Renal cortex interstitium (tissue), 11 donors: ENCODE measurements around the gene SLC41A3. TPM values are rescaled to one million over a fixed set of nuclear protein-coding genes. Genes with fewer than 3 reads are reported as not detected.

Experiments
- DNase-seq, 11 donors: peaks; one replicate each; pipeline ENCODE4 v3.0.0-alpha.2; 2013; ENCODE audit warnings: low read depth in 9 of 11, low spot score in 4 of 11; ENCODE audit errors: extremely low read depth in 1 of 11
- polyA plus RNA-seq, 3 donors: library from polyadenylated mRNA; unstranded; fragments of 120-200 nt; gene quantifications; one replicate each; pipeline ENCODE4 v1.2.1, GENCODE V29; 2013; ENCODE audit not compliant: insufficient read length in 3 of 3

The SLC41A3 gene
- polyA plus RNA-seq, 3 donors: 72.5 to 78.3 (median 74.3) TPM

DNA sequence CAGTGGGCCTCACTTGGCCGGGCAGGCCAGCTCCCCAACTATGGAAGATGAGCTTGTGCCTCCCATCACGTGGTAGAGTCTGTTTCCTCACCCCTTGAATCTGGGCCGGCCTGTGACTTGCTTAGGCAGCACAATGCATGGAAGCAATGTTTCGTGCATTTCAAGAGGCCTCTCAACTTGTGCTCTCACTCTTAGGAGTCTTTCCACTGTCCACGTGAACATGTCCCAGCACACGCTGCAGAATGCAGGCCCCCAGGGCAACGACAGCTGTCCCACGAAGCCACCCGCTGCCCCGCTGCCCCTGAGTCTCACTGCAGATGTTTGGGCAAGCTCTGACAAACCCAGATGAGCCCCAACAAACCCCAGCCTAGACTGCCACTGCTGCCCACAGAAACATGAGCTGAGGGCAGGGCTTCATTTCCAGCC, 27.2 kb upstream of the SLC41A3 start:
- no peak for DNase-seq

DNA sequence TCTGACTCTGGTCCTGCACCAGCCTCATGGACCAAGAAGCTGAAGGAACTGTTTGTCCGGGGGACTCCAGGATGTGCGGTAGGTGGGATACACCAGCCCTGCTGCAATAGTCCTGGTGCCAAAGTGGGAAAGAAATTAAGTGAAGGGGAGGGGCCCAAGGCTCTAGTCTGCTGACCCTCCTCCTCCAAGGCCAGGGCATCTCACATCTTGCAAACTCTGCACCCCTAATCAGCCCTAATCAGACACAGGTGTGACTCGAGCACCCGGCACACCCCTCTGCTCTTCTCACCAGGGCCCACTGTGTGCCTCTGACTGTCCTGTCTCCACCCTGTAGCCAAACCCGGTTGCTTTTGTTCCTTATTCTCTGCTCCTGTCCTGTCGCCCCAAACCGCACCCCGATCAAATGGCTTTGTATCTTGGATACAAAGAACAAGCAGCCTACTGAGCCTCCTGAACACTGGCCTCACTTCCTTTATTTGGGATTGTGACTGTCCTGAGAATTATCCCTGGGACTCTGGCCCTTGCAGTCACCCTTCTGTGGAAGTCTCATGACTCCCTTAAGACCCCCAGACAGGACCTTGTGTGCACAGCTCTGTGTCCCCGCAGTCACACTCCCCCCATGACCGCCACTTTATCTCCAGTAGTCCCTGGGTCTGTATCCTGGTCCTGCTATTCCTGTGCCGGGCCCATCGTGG, 26.7 kb upstream of the SLC41A3 start:
- DNase-seq: no peak

DNA sequence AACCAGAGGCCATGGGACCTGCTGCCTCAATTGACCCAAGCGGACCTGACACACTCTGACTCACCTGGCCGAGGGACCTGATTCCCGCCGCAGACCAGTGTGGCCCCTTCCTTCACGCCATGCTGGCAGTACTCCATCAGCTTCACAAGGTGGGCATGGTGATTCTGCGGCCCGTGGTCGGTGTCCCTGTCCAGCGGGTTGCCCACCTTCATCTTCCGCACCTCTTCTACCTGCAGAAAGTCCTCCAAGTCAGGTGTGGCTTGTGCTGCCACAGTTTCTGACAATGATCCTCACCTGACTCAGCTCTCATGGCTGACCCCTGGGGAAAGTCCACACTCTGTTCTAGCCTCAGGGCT, 25.9 kb upstream of the SLC41A3 start:
- DNase-seq: no peak

DNA sequence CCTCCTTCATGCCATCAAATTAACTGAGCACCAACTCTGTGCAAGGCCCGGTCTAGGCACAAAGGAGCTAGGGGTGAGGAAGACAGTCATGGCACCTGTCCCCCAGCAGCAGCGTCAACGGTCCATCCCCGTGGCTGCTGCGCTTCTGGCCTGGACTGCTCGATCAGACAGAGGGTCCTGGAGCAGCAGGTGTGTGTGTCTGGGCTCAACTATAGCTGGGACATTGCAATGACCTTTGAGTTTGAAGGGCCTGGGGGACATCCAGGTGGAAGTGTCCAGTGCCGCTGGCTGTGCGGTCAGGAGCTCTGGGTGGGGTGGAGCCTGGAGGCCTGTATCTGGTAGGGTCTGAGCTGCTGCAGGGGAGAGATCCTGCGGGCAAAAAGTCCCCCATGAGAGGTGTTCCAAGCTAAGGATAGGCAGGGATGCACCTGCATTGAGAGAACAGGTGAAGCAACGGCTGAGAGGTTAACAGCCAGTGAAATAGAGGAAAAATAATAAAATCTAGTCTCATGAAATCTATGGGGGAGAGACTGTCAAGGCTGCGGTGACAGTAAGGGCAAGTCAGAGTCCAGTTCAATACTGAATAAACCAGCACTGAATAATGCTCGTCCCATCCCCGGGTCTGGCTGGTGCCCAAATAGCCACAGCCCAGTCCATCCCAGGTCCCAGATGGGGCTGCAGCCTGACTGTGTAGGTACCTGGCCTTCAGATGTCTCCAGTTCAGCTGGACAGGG, 25.4 kb upstream of the SLC41A3 start:
- DNase-seq: no peak

DNA sequence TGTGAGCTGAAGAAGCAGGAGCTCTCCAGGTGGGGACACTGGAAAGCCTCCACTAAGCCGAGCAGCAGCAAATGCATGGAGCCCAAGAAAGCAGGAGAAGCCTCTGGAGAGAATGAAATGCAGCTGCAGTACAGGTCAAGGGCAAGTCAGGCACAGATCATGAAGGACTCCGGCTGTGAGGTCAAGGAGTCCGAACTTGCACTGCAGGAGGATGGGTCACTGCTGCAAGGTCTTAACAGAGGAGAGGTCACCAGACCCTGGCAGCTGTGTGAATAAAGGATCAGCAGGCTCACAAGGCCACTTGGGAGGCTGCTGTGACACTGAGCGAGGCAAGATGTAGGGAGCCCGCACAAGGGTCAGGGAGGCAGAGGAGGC, 24.7 kb upstream of the SLC41A3 start:
- DNase-seq: no peak

DNA sequence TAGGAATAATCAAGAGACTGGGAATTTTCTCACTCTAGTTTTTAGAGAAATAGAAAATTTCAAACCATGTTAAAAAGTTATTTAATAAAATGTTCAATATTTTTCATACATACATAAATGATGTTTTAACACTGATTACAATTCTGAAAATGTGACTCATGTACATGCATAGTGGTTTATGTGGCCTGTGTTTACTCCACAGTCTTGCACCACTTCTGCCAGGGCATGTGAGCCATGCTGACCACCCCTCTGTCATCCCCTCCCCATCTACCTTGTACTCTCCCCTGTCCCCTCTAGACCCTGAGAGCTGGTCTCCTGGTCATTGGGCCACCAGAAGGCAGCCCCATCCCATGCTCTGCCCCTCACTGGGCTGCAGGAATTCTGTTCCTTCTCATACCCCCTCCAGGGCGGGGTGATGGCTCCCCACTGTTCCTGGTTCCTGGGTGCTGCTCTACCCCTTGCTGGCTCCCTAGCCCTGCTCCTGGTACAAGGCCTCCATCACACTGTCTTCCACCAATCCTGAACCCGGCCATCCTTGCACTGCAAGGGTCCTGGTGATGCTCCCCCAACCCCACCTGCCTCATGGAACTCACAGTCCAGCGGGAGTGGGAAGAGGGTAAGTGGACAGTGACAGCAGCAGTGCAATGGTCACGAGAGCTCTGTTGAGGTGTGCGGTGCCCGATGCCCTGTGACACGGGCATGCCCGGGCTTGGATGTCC, 24.2 kb upstream of the SLC41A3 start:
- DNase-seq: no peak

DNA sequence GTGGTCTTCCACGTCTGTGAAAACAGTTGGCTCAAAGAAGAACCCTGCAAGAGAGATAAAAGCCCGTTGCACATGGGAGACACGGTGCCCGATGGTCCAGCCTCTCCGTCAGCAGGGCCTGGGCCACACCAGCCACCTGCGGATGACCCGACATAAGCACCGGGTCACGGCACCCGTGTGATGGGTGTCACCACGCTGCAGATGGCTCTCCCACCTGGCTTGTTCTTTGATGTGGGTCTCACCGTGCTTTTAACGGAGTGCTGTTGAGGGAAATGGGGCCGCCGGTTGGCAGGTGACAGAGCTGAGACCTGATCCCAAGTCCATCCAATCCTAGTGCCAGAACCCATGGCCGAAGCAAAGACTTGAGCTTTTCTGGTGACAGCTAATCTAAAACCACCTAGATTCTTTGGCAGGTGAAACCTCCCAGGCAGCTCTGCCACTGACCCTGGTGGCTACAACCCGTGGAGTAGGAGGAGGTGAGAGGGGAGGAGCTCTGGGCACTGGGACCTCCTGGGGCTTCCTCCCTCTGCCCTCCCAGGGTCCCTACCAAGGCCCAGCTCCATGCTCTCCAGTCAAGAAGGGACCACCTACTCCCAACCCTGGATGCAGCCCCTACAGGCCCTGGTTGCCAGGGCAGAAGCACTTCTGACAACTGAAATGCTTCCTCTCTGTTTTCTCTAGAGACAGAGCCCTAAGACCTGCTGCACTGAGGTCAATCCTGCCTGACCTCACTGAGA, 23.4 kb upstream of the SLC41A3 start:
- DNase-seq: no peak

DNA sequence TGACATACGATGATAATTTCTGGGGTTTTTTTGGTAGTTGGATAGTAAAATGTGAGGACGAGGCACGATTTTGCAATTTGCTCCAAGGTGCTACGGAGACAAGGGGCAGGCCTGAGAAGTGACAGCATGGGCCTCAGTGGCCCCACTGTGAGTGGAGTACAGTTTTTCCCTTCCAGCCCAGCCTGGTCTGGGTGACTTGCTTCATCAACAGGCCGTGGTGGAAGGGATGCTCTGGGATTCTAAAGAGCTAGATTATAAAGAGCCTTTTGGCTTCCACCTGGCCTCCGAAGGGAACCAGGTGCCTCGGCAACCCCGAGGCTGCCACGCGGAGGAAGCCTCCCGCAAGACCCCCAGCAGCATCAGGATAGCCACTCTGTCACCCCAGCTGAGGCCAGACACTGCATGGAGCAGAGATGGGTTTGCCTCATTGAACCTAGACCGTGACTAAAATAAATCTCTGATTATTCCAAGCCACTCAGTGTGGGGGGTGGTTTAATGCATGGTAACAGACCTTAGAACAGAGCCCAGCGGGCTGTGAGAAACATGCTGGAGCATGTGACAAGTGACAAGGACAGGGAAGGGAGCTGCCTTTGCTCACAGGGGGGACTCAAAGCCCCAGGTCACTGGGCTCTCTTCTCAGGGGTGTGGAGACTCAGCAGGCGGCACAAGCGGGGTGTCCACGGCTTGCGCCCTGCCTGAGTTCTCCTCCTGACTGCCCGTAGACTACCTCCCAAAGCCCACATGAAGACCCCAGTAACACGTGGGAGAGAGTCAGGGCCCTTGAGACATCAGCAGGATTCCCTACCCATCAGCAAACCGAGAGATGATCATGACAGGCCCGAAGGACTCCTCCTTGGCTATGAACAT, 22.6 kb upstream of the SLC41A3 start:
- no peak for DNase-seq

DNA sequence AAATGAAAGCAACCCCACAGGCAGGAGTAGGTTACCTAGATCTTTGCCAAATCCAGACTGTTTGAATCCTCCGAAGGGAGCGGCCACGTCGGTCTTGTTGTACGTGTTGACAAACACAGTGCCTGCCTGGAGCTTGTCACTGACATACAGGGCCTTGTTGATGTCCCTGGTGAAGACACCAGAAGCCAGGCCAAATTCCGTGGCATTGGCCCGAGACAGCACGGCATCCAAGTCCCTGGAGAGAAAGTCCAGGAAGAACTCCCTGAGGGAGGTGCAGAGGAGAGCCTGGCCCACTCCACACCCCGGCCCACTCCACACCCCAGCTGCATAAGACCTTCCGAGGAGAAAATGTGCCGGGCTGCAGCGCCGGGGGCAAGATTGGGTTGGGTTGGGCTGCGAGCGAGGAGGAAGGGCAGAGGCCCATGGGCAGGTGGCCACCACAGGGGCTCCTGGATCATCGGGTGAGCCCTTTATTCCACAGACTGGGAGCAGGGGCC, 21.8 kb upstream of the SLC41A3 start:
- DNase-seq: no peak

DNA sequence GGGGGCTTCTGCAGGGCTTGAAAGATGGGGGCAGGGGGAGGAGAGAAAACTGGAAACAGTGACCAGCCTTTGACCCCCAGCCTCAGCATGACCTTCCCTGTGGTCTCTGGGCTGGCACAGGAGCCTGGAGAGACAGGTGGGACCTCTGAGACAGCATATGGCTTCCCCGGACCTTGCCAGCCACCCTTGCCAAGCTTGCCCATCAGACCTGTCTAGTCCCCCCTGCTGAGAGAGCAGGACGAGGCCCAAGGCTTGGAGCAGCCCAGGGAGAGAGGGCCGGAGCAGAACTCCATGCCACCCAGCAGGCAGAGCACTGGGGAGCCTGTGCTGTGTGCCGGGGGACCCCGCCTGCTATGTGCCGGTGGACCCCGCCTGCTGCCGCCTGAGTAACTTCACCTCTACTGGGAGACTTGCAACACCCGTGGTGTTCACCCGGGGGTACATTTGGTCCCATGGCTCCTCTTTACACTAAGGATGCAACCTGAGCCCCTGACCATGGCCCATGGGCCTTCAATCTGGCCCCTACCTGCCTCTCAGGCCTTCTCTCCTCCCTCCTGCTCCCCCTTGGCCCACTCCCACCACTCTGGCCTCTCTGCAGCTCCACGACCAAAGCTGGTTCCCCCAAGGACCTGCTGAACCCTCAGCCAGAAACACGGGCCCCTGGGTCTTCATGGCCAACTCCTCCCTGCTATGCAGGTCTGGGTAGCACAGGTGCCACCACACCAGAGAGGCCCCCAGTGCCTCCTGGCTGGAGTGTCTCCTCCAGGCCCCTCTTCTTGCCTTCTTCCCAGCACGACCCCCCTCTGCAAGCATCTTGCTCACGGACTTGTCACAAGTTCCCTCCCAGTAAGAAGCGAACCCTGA, 21.1 kb upstream of the SLC41A3 start:
- DNase-seq: no peak

DNA sequence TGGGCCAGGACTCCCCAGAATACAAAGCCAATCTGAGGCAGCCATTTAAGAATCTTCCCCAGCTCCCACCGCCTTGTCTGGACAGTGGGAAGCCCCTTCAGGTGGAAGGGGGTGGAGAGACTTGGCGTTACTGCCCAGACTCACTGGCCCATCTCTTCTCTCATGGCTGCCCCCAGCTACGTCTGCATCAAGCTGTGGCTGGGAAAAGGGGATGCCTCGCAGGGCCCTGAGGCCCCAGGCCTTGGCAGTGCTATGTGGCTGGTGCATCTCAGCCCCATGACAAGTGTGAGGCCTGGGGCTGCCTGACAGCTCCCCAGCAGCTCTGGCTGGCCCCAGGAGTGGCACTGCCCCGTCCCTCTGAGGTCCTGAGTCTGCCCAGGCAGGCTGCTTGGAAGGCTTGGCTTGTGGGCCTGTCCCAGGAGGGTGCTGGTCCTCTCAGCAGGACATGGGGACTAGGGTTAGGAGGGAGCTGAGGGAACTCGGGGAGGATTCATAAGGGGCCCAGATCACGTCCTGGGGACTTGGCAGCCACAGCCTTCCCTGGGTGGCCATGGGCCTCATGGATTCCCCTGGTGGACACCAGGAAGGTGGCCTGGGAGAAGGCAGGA, 20.2 kb upstream of the SLC41A3 start:
- DNase-seq: no peak

DNA sequence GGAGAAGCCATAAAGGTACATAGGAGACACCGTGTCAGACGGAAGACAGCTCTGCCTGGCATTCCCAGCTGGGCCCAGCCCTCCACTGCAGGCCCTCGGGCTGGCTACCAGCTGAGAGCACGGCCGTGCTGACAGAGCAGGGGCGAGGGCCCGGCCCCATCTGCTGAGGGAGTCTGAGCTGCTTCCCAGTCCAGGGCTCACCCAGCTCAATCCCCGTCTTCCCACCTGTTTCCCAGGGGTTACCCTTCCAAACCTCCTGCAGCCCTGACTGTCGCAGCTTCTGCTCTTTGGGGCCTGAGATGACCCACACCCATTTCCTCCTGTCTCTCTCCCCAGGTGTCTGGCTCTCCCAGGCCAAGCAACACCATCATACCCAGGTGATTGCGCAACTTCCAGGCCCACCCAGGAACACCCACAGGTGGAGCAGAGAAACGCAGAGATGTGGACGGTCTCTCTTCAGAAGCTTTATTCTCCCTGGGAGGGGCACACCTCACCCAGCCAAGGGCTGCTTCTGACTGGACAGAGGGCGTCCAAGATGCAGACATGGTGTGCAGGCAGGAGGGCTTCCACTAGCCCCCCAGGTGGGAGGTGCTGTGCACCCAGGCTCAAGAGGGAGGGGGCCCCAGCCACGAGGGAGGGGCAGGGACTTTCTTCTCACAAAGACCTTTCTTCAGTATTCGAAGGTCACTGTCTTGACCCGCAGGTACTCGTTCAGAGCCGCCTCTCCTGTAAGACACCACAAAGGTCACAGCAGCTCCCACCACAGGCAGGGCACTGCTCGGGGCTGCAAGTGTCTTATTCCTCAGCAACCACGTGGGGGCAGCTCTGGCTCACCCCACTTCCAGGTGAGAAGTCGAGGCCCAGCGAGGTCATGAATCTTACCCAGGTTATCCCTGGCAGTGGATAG, 19.4 kb upstream of the SLC41A3 start:
- no peak for DNase-seq

DNA sequence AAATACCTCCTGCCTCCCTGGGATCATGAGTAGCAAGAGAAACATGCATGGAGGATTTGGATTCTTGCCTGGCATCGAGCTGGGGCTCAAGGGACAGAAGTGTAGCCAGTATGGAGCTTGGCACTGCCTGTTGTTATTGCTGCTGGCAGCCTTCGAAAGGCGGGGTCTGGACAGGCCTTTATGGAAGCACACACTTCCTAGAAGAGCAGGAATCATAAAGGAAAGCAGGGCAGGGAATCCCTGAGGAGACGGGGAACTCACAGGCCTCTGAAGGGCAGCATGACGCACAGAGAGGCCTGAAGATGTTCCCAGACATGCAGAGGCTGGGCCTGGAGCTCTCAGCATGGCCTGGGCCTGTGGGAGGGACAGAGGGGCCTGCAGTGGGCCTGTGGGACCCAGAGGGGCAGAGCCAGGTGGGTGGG, 18.6 kb upstream of the SLC41A3 start:
- no peak for DNase-seq

DNA sequence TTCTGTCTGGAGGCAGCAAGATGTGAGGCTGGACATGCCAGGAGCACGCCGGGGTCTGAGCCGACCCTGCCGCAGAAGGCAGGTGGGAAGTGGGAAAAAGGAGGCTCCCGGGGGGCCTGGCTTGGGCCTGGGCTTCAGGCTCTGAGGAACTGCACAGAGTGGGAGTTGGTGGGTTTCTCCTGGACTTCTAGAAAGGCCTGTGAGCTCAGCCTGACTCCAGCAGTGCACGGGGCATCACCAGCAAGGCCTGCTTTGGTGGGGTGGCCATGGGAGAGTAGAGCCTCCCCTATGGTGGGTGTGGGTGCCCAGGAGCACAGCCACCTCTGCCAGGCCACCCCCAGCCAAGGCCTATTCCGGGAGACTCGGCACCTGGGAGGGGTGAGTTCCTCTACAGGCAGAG, 18.1 kb upstream of the SLC41A3 start:
- no peak for DNase-seq

DNA sequence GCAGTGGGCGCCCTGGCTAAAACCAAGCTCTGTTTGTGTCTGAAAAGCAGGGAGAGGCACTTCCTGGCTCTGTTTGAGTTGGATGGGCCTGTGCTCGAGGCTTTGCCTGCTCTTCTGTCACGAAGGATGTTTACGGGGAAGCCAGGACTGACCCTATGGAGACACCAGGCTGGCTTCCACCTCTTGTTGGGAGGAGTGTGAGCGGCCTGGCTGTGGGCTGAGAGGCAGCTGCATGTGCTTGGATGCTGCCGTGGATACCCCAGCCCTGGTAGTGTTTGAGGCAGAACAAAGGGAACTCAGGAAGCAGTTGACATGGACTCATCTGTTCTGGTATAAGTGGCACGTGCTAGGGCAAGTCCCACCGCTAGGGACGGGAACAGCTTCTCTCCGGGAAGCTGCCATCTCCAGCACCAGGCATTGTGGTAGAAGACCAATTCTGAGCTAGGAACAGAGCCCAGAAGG, 17.6 kb upstream of the SLC41A3 start:
- DNase-seq: no peak

DNA sequence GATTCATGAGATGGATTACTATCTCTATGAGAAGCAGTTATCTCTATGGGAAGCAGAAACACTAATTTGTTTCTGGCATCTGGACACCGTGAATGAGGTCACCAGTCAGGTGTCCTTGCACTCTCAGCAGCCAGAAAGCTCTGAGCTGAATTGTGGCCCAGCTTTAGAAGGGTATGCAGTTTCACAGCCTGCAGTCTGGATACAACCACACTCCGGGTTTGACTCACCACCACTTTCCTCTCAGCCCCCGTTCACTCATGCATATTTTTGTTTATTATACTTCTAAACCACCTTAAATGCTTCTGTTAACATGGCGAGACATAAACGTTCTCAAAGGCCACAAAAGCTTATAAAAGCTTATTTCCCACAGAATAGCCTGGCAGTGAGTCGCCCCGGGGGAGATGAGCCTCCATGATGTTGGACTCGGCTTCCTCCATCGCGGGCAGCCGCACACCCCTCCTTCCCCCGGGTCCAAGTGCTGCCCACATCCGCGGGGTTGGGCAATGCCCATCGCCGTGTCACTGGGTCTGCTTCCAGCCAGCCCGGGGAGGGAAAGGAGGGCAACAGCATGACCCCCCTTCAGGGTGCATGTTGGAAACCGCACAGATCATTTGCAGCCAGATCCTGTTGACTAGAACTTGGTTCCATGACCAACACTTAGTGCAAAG, 16.8 kb upstream of the SLC41A3 start:
- no peak for DNase-seq
